IPS-11a (cell line): ENCODE measurements around the gene SCTR.

Experiments used
- H3K4me3 ChIP-seq: one replicate; pipeline ENCODE4 v1.5.1; 2013; ENCODE audit warnings: low read depth, low read length, control low read depth

The SCTR gene

GRCh38 chr2:119431976-119432850 is 92.1 kb downstream of the SCTR start:
- H3K4me3 ChIP-seq = peak overlapping the region; percentile 62

GRCh38 chr2:119431155-119431975 is 92.9 kb downstream of the SCTR start, which contains the start of gene TMEM37:
Gene TMEM37 (plus strand): TSS chr2:119431854. CDS start chr2:119431904, 50 bp downstream.
- peak within 1 kb of the TSS; percentile 62 for H3K4me3 ChIP-seq

- H3K4me3 ChIP-seq = no peak overlapping the region
Observed at GRCh38 chr2:119430023-119430498, 94.2 kb downstream of the SCTR start.

- H3K4me3 ChIP-seq = no peak overlapping the region
Observed at GRCh38 chr2:119429225-119429981, 94.9 kb downstream of the SCTR start.

- H3K4me3 ChIP-seq = no peak overlapping the region
Observed at GRCh38 chr2:119428488-119429224, 95.6 kb downstream of the SCTR start.

- H3K4me3 ChIP-seq = no peak overlapping the region
Observed at GRCh38 chr2:119427756-119428155, 96.5 kb downstream of the SCTR start.

- no peak overlapping the region for H3K4me3 ChIP-seq
Observed at GRCh38 chr2:119426801-119427395, 97.4 kb downstream of the SCTR start.

- no peak overlapping the region for H3K4me3 ChIP-seq
Observed at GRCh38 chr2:119426396-119426675, 97.9 kb downstream of the SCTR start.

- no peak overlapping the region for H3K4me3 ChIP-seq
Observed at GRCh38 chr2:119425620-119426395, 98.5 kb downstream of the SCTR start.

GRCh38 chr2:119425119-119425405 is 99.2 kb downstream of the SCTR start:
- H3K4me3 ChIP-seq = no peak overlapping the region

GRCh38 chr2:119424284-119425118 is 99.8 kb downstream of the SCTR start:
- no peak overlapping the region for H3K4me3 ChIP-seq

- H3K4me3 ChIP-seq = no peak overlapping the region
Observed at GRCh38 chr2:119423811-119424210, 100.5 kb downstream of the SCTR start.

GRCh38 chr2:119423108-119423444 is 101.2 kb downstream of the SCTR start:
- H3K4me3 ChIP-seq = no peak overlapping the region

GRCh38 chr2:119422360-119423107 is 101.7 kb downstream of the SCTR start:
- H3K4me3 ChIP-seq = no peak overlapping the region

- no peak overlapping the region for H3K4me3 ChIP-seq
Observed at GRCh38 chr2:119421741-119422140, 102.5 kb downstream of the SCTR start.

- H3K4me3 ChIP-seq = no peak overlapping the region
Observed at GRCh38 chr2:119421304-119421703, 103.0 kb downstream of the SCTR start.

- H3K4me3 ChIP-seq = no peak overlapping the region
Observed at GRCh38 chr2:119419803-119420508, 104.3 kb downstream of the SCTR start.
